GM23248 (cell line): ENCODE data around the gene SH3BP5L. TPM values are rescaled to one million over a fixed set of nuclear protein-coding genes. Genes with fewer than 3 reads are reported as not detected.
A peak's percentile ranks its signal among the peaks of the same experiment; 100 is the strongest.

ENCODE experiments used
- DNase-seq: peaks from one replicate; pipeline ENCODE4 v3.0.0-alpha.2; 2015
- H2AFZ ChIP-seq: fragments of 200-600 bp; sonication (generic); 2 replicates; pipeline ENCODE4 v1.6.1; 2016; ENCODE audit warnings: antibody characterized with exemption
- H3F3A ChIP-seq: fragments of 200-600 bp; sonication (generic); 2 replicates; pipeline ENCODE4 v1.6.1; 2016; ENCODE audit warnings: mild to moderate bottlenecking, antibody characterized with exemption, mixed run types; ENCODE audit not compliant: insufficient read depth
- H3K27ac ChIP-seq: fragments of 200-600 bp; sonication (generic); 2 replicates; pipeline ENCODE4 v1.5.1; 2016; ENCODE audit warnings: mild to moderate bottlenecking
- H3K27me3 ChIP-seq: fragments of 200-600 bp; sonication (generic); replicated peaks from 2 replicates; pipeline ENCODE4 v1.6.1; 2016; ENCODE audit warnings: mild to moderate bottlenecking; ENCODE audit not compliant: insufficient read depth
- H3K36me3 ChIP-seq: fragments of 200-600 bp; sonication (generic); 2 replicates; pipeline ENCODE4 v1.6.1; 2016; ENCODE audit warnings: low read depth, mild to moderate bottlenecking
- H3K4me1 ChIP-seq: fragments of 200-600 bp; sonication (generic); 2 replicates; pipeline ENCODE4 v1.6.1; 2016; ENCODE audit warnings: mild to moderate bottlenecking; ENCODE audit not compliant: insufficient read depth
- H3K4me2 ChIP-seq: fragments of 200-600 bp; sonication (generic); one replicate; pipeline ENCODE4 v1.6.1; 2016; ENCODE audit warnings: mild to moderate bottlenecking; ENCODE audit not compliant: unreplicated experiment
- H3K4me3 ChIP-seq: fragments of 200-600 bp; sonication (generic); 2 replicates; pipeline ENCODE4 v1.5.1; 2016; ENCODE audit warnings: mild to moderate bottlenecking
- H3K79me2 ChIP-seq: fragments of 200-600 bp; sonication (generic); 2 replicates; pipeline ENCODE4 v1.6.1; 2016; ENCODE audit warnings: mild to moderate bottlenecking; ENCODE audit not compliant: insufficient read depth
- H3K9ac ChIP-seq: fragments of 200-600 bp; sonication (generic); 2 replicates; pipeline ENCODE4 v1.6.1; 2016; ENCODE audit warnings: mild to moderate bottlenecking
- H3K9me2 ChIP-seq: fragments of 200-600 bp; sonication (generic); 2 replicates; pipeline ENCODE4 v1.6.1; 2016; ENCODE audit warnings: mixed run types, mild to moderate bottlenecking, moderate library complexity; ENCODE audit not compliant: insufficient read depth
- H3K9me3 ChIP-seq: fragments of 200-600 bp; sonication (generic); one replicate; pipeline ENCODE4 v1.6.1; 2017; ENCODE audit warnings: low read depth
- H4K20me1 ChIP-seq: fragments of 200-600 bp; sonication (generic); 2 replicates; pipeline ENCODE4 v1.6.0; 2016; ENCODE audit not compliant: insufficient read depth
- EZH2 ChIP-seq: fragments of 200-600 bp; sonication (generic); IDR thresholded peaks from 2 replicates; pipeline ENCODE4 v1.6.1; 2018; ENCODE audit warnings: antibody characterized with exemption, mild to moderate bottlenecking; ENCODE audit not compliant: insufficient read depth, poor library complexity, severe bottlenecking
- EZH2phosphoT487 ChIP-seq: fragments of 200-600 bp; sonication (generic); IDR thresholded peaks from 2 replicates; pipeline ENCODE4 v1.6.1; 2018; ENCODE audit warnings: antibody characterized with exemption, moderate library complexity, mild to moderate bottlenecking, low read depth; ENCODE audit not compliant: insufficient read depth
- WGBS, 2 experiments: methylation state at CpG; one replicate each; pipeline ENCODE4 v1.1.6; 2015 to 2017; ENCODE audit warnings: low lambda C conversion rate in 2 of 2, low coverage in 1 of 2; ENCODE audit errors: missing lambda C conversion rate in 2 of 2; 5-methylcytosine and 5-hydroxymethylcytosine counted together
- in situ Hi-C: fragments of 300-500 bp; cut with MboI; formaldehyde crosslinking; loops from 2 replicates; pipeline ENCODE4 v1.15.0; 2020
- polyA plus RNA-seq: library from polyadenylated mRNA; unstranded; fragments of >200 nt; fragmentation: Nextera tagmentation; extraction: Ambion mirVana; gene quantifications from 2 replicates; pipeline ENCODE4 v1.2.1, GENCODE V29; 2016
- total RNA-seq: library from RNA; depleted of rRNA; stranded (reverse); fragments of >200 nt; shearing (Covaris generic); gene quantifications from 2 replicates; pipeline ENCODE4 v1.2.3, GENCODE V29; 2014

The SH3BP5L gene
- total and polyA plus RNA-seq, 2 experiments from 2014 or later: 5.3 to 64.4 TPM

- Histone ChIP-seq H2AFZ (no peak overlapping the region), H3K79me2 (peaks cover 35% of the 10 kb centered on the region), H3K27me3 (no peaks in the 10 kb centered on the region), H3K9me2 (no peaks in the 10 kb centered on the region), H3K9me3 (no peaks in the 10 kb centered on the region), H3F3A (peaks cover 6% of the 10 kb centered on the region), H3K4me3 (no peak overlapping the region), H3K9ac (no peak overlapping the region), H3K4me1 (peaks cover 4% of the 10 kb centered on the region), H3K27ac (no peak overlapping the region), H4K20me1 (no peaks in the 10 kb centered on the region), H3K4me2 (no peak overlapping the region), H3K36me3 (peaks cover 15% of the 10 kb centered on the region; the same call in 1 of the 2 replicates)
- in situ Hi-C loops: no loop called here
- whole genome bisulfite sequencing, 2 experiments: 96 to 98% methylated on average over 61 to 76 of the region's 76 CpGs
- no peak for DNase-seq
- no peak for TF ChIP-seq EZH2phosphoT487
- TF ChIP-seq EZH2: no peak
Measured at GRCh38 chr1:248847181-248847955, 21.7 kb upstream of the SH3BP5L start.

GRCh38 chr1:248844526-248844925, 18.8 kb upstream of the SH3BP5L start:
- Histone ChIP-seq H3K27me3 (no peaks in the 10 kb centered on the region), H3K4me3 (no peak overlapping the region), H3K36me3 (peaks cover 15% of the 10 kb centered on the region; the same call in 1 of the 2 replicates), H3K4me1 (peaks cover 18% of the 10 kb centered on the region), H3K9ac (no peak overlapping the region), H4K20me1 (no peaks in the 10 kb centered on the region), H3K79me2 (peaks cover 58% of the 10 kb centered on the region), H3K4me2 (no peak overlapping the region), H3K9me2 (no peaks in the 10 kb centered on the region), H3K9me3 (no peaks in the 10 kb centered on the region), H3K27ac (no peak overlapping the region), H2AFZ (no peak overlapping the region), H3F3A (peaks cover 23% of the 10 kb centered on the region)
- TF ChIP-seq EZH2: no peak
- in situ Hi-C loops: no loop called here
- DNase-seq: no peak
- WGBS, 2 experiments: 91 to 94% methylated on average over 8 of the region's 8 CpGs

GRCh38 chr1:248843687-248844086, 18.0 kb upstream of the SH3BP5L start:
- Histone ChIP-seq H3K4me3 (no peak overlapping the region), H3K9me3 (no peaks in the 10 kb centered on the region), H3K4me2 (no peak overlapping the region), H3K9me2 (no peaks in the 10 kb centered on the region), H3K79me2 (peaks cover 65% of the 10 kb centered on the region), H3K4me1 (peaks cover 23% of the 10 kb centered on the region), H3K27ac (no peak overlapping the region), H4K20me1 (no peaks in the 10 kb centered on the region), H2AFZ (no peak overlapping the region), H3K27me3 (no peaks in the 10 kb centered on the region), H3F3A (peaks cover 23% of the 10 kb centered on the region), H3K36me3 (peaks cover 15% of the 10 kb centered on the region; the same call in 1 of the 2 replicates), H3K9ac (no peak overlapping the region)
- no peak for DNase-seq
- WGBS, 2 experiments: 77 to 80% methylated on average over 3 of the region's 3 CpGs
- no peak for TF ChIP-seq EZH2
- no peak for TF ChIP-seq EZH2phosphoT487
- in situ Hi-C loops: no loop called here

GRCh38 chr1:248842781-248843331, 17.1 kb upstream of the SH3BP5L start:
- peaks cover 23% of the 10 kb centered on the region for H3K4me1 ChIP-seq
- H3K4me2 ChIP-seq: peak overlapping the region; percentile 39
- peaks cover 23% of the 10 kb centered on the region for H3F3A ChIP-seq
- WGBS, 2 experiments: 95% methylated on average over 8 of the region's 8 CpGs
- H3K9ac ChIP-seq: peak overlapping the region; percentile 67
- H2AFZ ChIP-seq: no peak overlapping the region
- in situ Hi-C loops: no loop called here
- H3K27me3 ChIP-seq: no peaks in the 10 kb centered on the region
- peaks cover 65% of the 10 kb centered on the region for H3K79me2 ChIP-seq
- no peaks in the 10 kb centered on the region for H3K9me3 ChIP-seq
- H3K4me3 ChIP-seq: no peak overlapping the region
- TF ChIP-seq EZH2 (no peak), EZH2phosphoT487 (no peak)
- peak overlapping the region; percentile 79 for H3K27ac ChIP-seq
- peaks cover 15% of the 10 kb centered on the region; the same call in 1 of the 2 replicates for H3K36me3 ChIP-seq
- no peaks in the 10 kb centered on the region for H3K9me2 ChIP-seq
- no peak for DNase-seq
- H4K20me1 ChIP-seq: no peaks in the 10 kb centered on the region
